Adrenal gland (tissue), 12 donors: ENCODE data around the gene LACTBL1. TPM values are rescaled to one million over a fixed set of nuclear protein-coding genes. Genes with fewer than 3 reads are reported as not detected.

Source experiments
- DNase-seq, 7 donors: peaks; one replicate each; pipeline ENCODE4 v3.0.0-alpha.2; 2019 to 2020
- H3K27ac ChIP-seq, 5 donors: fragments of 200-600 bp; sonication (generic) in 4 of 5; 1 replicate in 3 of 5; 2 replicates in 2 of 5; pipeline versions ENCODE4 v1.5.1 to v1.8.0; 2016 to 2020; ENCODE audit warnings: mild to moderate bottlenecking in 1 of 5
- H3K27me3 ChIP-seq: fragments of 200-600 bp; 2 replicates; pipeline ENCODE4 v1.8.0; 2021
- H3K36me3 ChIP-seq, 2 donors: fragments of 200-600 bp; replicated peaks in 1 of 2; 1 replicate in 1 of 2; 2 replicates in 1 of 2; pipeline versions ENCODE4 v1.5.1 to v1.8.0; 2018 to 2022
- H3K4me1 ChIP-seq, 2 donors: fragments of 200-600 bp; replicated peaks in 1 of 2; 1 replicate in 1 of 2; 2 replicates in 1 of 2; pipeline versions ENCODE4 v1.5.1 to v1.8.0; 2018 to 2021
- H3K4me3 ChIP-seq, 4 donors: fragments of 200-600 bp; sonication (generic) in 3 of 4; one replicate each; pipeline ENCODE4 v1.5.1; 2016 to 2018
- H3K9me3 ChIP-seq, 3 donors: fragments of 200-600 bp; sonication (generic) in 1 of 3; replicated peaks in 1 of 3; 1 replicate in 2 of 3; 2 replicates in 1 of 3; pipeline versions ENCODE4 v1.5.1 to v1.8.0; 2016 to 2021
- CTCF ChIP-seq, 6 experiments: fragments of 450-650 bp in 4 of 6; fragments of 200-600 bp in 2 of 6; sonication (generic) in 1 of 6; IDR thresholded peaks; 1 replicate in 5 of 6; 2 replicates in 1 of 6; pipeline versions ENCODE4 v1.5.1 to v1.8.0; 2016 to 2021; ENCODE audit warnings: antibody characterized with exemption in 6 of 6, mild to moderate bottlenecking in 2 of 6, moderate library complexity in 1 of 6
- POLR2A ChIP-seq, 2 donors: fragments of 450-650 bp; IDR thresholded peaks; one replicate each; pipeline ENCODE4 v1.6.1; 2017; ENCODE audit warnings: antibody characterized with exemption in 2 of 2, mild to moderate bottlenecking in 2 of 2, moderate library complexity in 1 of 2
- WGBS, 4 donors: extraction: QIAGEN DNeasy Blood & Tissue Kit in 2 of 4; methylation state at CpG; one replicate each; pipeline versions ENCODE4 v1.1.5 to v1.1.7; 2013 to 2017; 5-methylcytosine and 5-hydroxymethylcytosine counted together
- intact Hi-C, 2 donors: fragments of 100-400 bp; cut with DNase I; formaldehyde crosslinking; loops; one replicate each; pipeline versions ENCODE4 v1.14.1 to v1.15.0; 2022 to 2023
- polyA plus RNA-seq, 3 donors: library from polyadenylated mRNA; stranded (reverse); fragments of 200-250 nt in 2 of 3; fragments of 350-450 nt in 1 of 3; fragmentation: Illumina TruSeq in 1 of 3; extraction: RNeasy Lipid Tissue Mini Kit (QIAGEN cat#74804) in 1 of 3; gene quantifications; one replicate each; pipeline ENCODE4 v1.2.3, GENCODE V29; 2013 to 2014
- total RNA-seq, 9 donors: library from RNA; depleted of rRNA in 4 of 9; stranded (reverse); fragments of >200 nt in 4 of 9; fragments of 120-200 nt in 1 of 9; fragmentation: NEBNext Ultra II Directional in 1 of 9; extraction: Animal tissue kit (Norgen Biotek cat#: 25700) in 1 of 9; gene quantifications; one replicate each; pipeline versions ENCODE4 v1.1.0 to v1.2.4, GENCODE V29; 2013 to 2023
- donor health status: healthy with polysubstance abuse.
- donor health status: Bipolar disorder and iron deficiency.
- donor health status: DM: yes; HTN: yes; CAD: no.
- donor health status: DM: no; HTN: no; CAD: no.
- donor health status: DM: no; HTN: no; CAD: no.
- donor health status: DM: yes; HTN: yes; CAD: no.

LACTBL1 gene
- total and polyA plus RNA-seq, 12 donors, result not detected

- Histone ChIP-seq H3K36me3 (no peaks in the 10 kb centered on the region), H3K4me1 (no peaks in the 10 kb centered on the region), H3K27me3 (no peaks in the 10 kb centered on the region), H3K4me3 (no peak overlapping the region), H3K27ac (no peak overlapping the region), H3K9me3 (no peaks in the 10 kb centered on the region)
- no peak for DNase-seq
- intact Hi-C loops, result no loop called here
- 89 to 93% (median 93%) methylated on average over 15 to 16 of the region's 16 CpGs for WGBS, 4 donors
- TF ChIP-seq POLR2A (IDR thresholded peaks at IDR 0.05), result no peak
- TF ChIP-seq CTCF (IDR thresholded peaks at IDR 0.05), result no peak
Observed at GRCh38 chr1:22912311-22912710, 60.4 kb downstream of the LACTBL1 start.

GRCh38 chr1:22910986-22911651 is 61.5 kb downstream of the LACTBL1 start:
- H3K27me3 ChIP-seq, result no peaks in the 10 kb centered on the region
- H3K27ac ChIP-seq, result no peak overlapping the region
- intact Hi-C loops, result no loop called here
- no peaks in the 10 kb centered on the region for H3K36me3 ChIP-seq
- no peak for DNase-seq
- no peak for TF ChIP-seq CTCF (IDR thresholded peaks at IDR 0.05)
- no peak for TF ChIP-seq POLR2A (IDR thresholded peaks at IDR 0.05)
- no peak overlapping the region for H3K4me3 ChIP-seq
- no peaks in the 10 kb centered on the region for H3K4me1 ChIP-seq
- H3K9me3 ChIP-seq, result no peaks in the 10 kb centered on the region
- 88 to 95% (median 94%) methylated on average over 4 to 5 of the region's 5 CpGs for WGBS, 4 donors

GRCh38 chr1:22910286-22910685 is 62.4 kb downstream of the LACTBL1 start:
- WGBS, 4 donors, result 93 to 97% (median 95%) methylated on average over 7 to 13 of the region's 13 CpGs
- DNase-seq, result no peak
- TF ChIP-seq POLR2A (IDR thresholded peaks at IDR 0.05) (no peak), CTCF (IDR thresholded peaks at IDR 0.05) (no peak)
- intact Hi-C loops, result no loop called here
- H3K4me3 ChIP-seq, result no peak overlapping the region
- no peaks in the 10 kb centered on the region for H3K9me3 ChIP-seq
- no peaks in the 10 kb centered on the region for H3K4me1 ChIP-seq
- H3K27ac ChIP-seq, result no peak overlapping the region
- H3K36me3 ChIP-seq, result no peaks in the 10 kb centered on the region
- no peaks in the 10 kb centered on the region for H3K27me3 ChIP-seq

GRCh38 chr1:22908880-22909426 is 63.7 kb downstream of the LACTBL1 start:
- TF ChIP-seq CTCF (IDR thresholded peaks at IDR 0.05) (no peak), POLR2A (IDR thresholded peaks at IDR 0.05) (no peak)

More at GRCh38 chr1:22908880-22909426, 63.7 kb downstream of the LACTBL1 start:
- no peaks in the 10 kb centered on the region for H3K9me3 ChIP-seq
- no peak overlapping the region for H3K27ac ChIP-seq
- intact Hi-C loops, result no loop called here
- H3K4me3 ChIP-seq, result no peak overlapping the region
- DNase-seq, result no peak
- H3K27me3 ChIP-seq, result no peaks in the 10 kb centered on the region
- H3K36me3 ChIP-seq, result no peaks in the 10 kb centered on the region
- no peaks in the 10 kb centered on the region for H3K4me1 ChIP-seq
- WGBS, 4 donors, result 93 to 96% (median 95%) methylated on average over 3 to 11 of the region's 11 CpGs
